ENCODE measurements around the gene SEC24C.
"Not testable (repeated sequence)": the region's sequence is repeated elsewhere in the genome, so short reads cannot be mapped to it uniquely, and the experiment has no call there.

The SEC24C gene

DNA sequence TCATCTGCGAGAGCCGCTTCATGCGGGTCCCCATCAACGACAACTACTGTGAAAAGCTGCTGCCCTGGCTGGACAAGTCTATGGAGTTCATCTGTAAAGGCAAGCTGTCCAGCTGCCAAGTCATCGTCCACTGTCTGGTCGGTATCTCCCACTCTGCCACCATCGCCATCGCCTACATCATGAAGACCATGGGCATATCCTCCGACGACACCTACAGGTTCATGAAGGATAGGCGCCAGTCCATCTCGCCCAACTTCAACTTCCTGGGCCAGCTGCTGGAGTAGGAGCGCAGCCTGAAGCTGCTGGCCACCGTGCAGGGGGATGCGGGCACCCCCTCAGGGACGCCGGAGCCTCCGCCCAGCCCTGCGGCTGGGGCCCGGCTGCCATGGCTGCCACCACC is 11.7 kb upstream of the SEC24C start:
- no peak for DNase-seq (ENCODE audit: low read depth, low spot score)

DNA sequence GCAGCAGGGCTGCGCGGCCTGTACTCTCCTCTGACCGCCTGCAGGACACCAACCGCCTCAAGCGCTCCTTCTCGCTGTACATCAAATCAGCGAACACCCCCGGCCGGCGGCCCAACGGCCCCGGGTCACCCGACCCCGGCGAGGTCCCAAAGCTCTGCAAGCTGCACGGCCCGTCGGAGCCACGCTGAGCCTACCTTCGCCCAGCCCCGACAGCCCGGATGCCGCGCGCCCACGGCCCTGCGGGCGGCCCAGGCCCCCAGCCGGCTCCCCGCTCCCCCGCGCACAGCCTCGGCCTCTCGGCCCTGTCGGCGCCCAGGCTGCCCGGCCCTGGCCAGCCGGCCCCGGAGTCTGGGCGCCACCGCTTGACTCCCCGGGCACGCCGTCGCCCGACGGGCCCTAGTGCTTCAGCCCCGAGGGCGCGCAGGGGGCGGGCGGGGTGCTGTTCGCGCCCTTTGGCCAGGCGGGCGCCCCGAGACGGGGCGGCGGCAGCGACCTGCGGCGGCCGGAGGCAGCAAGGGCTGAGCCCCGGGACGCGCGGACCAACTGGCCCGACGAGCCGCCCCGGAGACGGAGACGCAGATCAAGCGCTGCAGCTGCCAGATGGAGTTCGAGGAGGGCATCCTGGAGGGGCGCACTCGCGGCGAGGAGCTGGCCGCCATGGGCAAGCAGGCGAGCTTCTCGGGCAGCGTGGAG is 11.1 kb upstream of the SEC24C start:
- no peak for DNase-seq (ENCODE audit: low read depth, low spot score)

DNA sequence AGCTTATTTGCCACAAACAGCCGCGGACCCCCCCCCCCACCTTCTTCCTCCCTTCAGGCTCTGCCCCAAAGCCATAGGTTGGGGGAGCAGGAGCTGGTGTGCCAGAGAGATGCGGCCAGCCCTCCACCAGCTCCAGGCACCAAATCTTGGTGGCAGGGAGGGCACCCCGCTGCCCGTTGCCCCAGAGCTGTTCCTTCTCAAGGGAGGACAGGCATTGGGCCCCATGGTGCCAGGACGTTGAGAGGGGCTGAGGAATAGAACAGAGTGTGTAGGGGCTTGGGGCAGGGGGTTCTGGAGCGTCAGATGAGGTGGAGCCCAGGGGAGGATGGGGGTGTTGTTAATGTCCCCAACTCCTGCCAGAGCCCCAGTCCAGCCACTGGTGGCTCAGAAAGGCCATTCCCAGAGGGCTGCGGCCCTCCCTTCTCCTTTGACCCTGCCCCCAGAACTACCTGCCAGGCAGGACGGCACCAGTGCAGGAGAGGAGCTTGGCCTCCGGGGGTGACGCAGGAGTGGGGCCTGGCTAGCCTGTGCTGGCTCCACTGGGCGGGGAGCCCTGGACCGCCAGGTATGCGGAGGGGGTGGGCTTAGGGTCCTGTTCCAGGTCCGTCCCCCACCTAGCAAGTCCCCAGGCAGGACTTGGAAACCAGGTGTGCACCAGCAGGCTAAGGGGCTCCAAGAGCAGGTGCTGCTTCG is 10.0 kb upstream of the SEC24C start:
- DNase-seq (ENCODE audit: low read depth, low spot score), result no peak

DNA sequence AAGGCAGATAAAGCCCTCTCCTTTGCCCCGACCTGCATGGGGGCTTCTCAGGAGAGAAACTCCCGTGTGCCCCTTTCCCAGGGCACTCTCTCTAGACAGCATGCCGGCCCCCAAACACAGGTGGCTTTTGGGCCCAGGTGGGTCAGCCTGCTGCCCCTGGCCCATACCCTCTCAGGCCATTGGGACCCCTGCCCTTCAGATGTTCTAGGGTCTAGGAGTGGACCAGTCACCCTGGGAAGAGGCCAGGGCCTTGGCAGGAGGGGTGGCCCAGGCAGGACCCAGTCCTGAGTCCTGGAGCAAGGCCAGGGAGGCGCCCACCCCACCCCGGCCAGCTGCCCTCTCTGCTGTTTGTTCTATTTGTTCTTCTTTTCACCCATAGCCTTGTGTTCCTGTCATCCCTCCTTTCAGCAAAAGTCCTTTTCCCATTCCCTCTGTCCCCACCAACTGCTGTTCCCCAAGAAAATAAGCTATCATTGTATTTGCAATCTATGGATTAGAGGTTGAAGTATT is 9.3 kb upstream of the SEC24C start:
- DNase-seq (ENCODE audit: low read depth, low spot score), result no peak

DNA sequence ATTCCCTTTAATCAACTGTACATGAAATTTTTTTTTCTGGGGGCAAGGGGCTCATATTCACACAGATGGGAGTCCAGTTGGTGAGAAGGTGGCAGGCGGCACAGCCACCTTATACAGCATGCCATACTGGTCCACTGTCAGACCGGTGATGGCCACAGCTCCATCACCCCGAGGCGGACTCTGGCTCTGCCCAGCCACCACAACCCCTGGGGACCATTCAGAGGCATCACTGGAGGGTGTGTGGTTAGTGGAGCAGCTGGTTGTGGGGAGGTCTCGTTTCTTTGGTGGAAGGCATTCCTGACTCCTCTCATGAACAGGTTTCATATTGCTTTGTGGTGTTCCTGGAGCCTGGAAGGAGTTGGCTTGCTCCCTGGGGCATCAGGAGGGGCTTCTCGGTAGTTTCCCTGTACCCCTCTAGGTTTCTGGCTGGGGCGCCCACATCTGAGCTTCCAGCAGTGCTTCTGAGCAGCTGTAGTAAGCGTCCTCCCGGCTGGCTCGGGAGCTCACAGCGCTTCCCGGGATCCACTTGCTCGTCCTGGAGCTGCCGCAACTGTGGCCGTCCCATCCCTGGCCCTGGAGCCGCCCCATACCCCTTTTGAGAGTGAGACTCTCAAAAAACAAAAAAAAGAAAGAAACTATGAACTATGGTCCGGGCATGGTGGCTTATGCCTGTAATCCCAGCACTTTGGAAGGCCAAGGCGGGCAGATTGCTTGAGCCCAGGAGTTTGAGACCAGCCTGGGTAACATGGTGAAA is 3.5 kb upstream of the SEC24C start:
- DNase-seq (ENCODE audit: low read depth, low spot score), result not testable (repeated sequence)

DNA sequence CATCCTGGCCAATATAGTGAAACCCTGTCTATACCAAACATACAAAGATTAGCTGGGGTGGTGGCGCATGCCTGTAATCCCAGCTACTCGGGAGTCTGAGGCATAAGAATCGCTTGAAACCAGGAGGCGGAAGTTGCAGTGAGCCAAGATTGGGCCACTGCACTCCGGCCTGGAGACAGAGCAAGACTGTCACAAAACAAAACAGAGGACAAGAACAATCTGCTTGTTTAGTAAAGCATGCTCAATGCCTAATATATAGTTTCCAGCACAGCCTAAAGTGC is 1.8 kb upstream of the SEC24C start:
- DNase-seq (ENCODE audit: low read depth, low spot score), result no peak

DNA sequence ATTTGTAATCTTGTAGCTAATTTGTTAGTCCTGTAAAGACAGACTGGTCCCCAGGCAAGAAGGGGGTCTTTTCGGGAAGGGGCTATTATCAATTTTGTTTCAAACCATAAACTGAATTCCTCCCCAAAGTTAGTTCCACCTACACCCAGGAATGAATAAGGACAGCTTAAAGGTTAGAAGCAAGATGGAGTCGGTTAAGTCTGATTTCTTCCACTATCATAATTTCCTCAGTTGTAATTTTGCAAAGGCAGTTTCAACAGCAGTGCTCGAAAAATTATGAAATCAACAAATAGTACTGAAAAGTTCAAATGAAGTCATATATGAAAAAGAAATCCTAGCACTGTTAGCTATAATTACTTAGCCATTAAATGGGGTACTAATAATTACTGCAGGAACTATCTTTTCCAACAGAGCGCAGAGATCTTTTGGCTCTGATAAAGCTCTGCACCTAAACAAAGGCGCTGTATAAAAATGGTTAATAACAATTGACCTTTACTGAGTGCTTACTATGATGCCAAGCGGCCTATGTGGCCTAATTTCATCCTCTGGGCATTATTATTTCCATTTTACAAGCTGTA is 756 bp upstream of the SEC24C start:
- DNase-seq (ENCODE audit: low read depth, low spot score), result no peak

DNA sequence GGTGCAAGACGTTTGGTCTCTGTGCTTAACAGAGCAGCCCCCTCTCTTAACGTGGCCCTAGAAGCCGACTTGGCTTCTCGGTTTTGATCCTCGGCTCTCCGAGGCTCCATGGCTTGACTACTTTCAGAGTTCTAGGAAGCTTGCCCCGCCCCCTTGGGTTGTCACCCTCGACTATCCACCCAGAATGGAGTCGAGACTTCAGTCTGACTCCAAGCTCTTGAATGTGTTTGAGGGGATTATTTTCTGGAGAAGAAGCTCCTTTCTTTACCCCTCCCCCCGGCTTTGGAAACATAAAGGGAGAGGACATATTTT is 448 bp downstream of the SEC24C start:
- DNase-seq (ENCODE audit: low read depth, low spot score), result no peak

DNA sequence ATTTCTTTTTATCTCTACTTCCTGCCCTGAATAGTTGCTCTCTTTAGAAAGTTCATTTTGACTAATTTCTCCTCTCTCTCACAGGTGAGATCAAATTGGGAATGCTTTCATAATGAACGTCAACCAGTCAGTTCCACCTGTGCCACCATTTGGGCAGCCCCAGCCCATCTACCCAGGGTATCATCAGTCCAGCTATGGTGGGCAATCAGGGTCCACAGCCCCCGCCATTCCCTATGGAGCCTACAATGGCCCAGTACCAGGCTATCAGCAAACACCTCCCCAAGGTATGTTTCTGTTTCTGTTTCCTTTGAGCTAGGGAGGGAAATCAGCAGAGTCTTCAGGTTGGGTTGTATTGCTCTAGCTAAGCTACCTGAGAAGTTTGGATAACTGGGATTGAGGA is 2.5 kb downstream of the SEC24C start:
- DNase-seq (ENCODE audit: low read depth, low spot score), result no peak

DNA sequence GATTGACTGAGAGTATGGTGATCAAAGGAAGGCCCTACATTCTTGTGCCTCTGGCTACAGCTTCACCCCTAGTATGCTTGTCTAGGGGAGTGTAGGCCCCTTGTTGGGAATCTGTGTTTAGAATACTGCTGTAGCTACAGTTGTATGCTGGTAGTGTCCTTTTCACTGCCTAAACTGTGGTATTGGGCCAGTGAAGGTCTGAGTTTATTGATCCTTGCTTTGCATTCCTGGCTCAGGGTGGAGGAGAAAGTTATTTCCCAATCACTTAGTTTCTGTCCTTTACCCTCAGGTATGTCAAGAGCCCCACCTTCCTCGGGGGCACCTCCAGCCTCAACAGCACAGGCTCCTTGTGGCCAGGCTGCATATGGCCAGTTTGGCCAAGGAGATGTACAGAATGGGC is 6.6 kb downstream of the SEC24C start:
- no peak for DNase-seq (ENCODE audit: low read depth, low spot score)

DNA sequence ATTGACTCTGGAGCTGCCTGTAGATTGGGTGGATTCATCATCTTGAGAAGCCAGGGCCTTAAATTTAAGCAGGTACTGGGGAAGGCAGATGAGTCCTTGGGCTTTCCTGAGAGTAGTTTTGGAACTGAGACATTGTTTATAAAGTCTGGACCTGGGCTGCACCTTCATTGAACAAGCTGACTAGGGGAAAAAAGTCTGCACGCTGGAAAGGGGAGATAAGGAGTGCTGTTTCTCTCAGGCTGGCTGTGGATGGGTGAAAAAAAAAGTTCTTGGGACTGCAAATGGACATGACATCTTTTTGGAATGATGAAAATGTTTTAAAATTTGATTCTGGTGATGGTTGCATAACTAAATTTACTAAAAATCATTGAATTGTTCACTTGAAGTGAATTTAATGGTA is 12.0 kb downstream of the SEC24C start:
- no peak for DNase-seq (ENCODE audit: low read depth, low spot score)

DNA sequence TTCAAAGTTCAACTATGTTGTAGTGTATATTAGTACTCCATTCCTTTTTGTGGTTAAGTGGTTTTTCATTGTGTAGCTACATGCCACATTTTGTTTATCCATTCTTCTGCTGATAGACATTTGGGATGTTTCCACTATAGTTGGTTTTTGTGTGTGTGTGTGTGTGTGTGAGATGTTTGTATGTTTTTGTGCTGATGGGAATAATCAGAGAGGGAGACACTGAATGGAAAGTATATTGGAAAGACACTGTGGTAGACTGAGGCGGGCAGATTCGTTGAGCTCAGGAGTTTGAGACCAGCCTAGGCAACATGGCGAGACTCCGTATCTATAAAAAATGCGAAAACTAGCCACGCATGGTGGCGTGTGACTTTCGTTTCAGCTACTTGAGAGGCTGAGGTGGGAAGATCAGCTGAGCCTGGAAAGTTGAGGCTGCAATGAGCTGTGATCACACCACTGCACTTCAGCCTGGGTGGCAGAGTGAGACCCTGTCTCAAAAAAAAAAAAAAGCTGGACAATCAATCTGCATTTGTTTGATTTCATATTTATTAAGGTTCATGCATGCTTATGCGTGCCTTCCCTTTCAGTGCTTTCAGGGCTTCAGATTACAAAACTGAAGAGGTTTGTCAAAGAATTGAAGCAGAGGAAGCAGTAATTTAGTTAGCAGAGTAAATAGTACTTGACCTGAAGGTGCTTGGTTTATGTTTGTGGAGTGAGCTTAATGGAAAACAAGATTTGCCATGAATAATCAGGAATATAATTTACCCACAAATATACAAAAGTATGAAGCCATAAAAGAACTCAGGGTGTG is 14.7 kb downstream of the SEC24C start:
- no peak for DNase-seq (ENCODE audit: low read depth, low spot score)

DNA sequence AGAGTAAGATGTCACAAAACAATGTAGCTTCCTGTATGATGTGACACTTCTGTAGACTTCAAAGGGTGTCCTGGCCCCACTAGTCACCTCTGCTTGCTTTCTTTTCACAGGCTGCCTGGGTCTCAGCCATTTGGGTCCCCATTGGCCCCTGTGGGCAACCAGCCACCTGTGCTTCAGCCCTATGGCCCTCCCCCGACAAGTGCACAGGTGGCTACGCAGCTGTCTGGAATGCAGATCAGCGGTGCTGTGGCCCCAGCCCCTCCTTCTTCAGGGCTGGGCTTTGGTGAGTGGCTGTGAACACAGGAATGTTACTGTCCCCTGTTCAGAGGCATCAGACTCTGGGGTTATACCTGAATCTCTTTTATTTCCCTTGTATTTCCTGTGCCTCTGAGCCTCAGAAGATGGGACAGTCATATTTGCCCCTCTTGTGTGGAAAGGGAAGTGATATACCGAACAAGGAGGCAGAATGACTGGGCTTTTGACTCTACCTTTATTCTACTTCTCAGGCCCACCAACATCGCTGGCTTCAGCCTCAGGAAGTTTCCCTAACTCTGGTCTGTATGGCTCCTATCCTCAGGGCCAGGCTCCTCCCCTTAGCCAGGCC is 15.4 kb downstream of the SEC24C start:
- no peak for DNase-seq (ENCODE audit: low read depth, low spot score)

DNA sequence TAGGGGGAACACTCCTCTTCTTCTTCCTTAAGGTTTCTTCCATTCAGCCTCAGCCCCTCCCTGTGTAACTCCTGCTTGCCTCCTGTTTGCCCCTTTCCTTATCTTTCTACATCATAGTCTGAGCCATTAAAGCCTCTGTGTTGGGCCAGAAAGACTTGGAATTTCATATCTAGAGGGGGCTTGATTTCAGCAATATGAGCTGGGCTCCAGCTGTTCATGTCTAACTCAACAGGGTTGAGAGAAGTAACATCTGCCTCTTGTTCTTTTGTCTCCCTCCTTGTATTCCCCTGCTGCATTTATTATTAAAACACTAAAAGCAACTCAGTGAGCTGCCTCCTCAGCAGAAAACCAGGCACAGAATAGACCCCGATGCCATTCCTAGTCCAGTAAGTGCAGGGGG is 17.6 kb downstream of the SEC24C start:
- DNase-seq (ENCODE audit: low read depth, low spot score), result no peak

DNA sequence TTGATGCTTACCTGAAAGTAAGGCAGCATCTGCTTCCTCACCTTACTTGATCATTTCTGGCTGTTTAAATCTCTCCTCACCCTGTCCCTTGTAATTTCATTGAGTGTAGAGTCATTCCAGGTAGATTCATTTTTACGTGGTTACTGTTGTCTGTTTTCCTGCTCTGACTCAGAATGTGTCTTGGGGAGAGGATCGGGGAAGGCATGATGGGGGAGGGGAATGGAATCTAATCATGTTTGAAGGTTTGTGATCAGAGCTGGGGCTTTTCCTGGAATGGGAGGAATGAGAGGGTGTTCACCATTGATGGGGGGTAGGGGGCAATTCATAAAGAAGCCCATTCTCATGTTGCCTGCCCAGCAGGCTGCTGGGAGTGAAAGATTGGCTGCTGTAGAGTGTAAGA is 18.7 kb downstream of the SEC24C start:
- no peak for DNase-seq (ENCODE audit: low read depth, low spot score)

DNA sequence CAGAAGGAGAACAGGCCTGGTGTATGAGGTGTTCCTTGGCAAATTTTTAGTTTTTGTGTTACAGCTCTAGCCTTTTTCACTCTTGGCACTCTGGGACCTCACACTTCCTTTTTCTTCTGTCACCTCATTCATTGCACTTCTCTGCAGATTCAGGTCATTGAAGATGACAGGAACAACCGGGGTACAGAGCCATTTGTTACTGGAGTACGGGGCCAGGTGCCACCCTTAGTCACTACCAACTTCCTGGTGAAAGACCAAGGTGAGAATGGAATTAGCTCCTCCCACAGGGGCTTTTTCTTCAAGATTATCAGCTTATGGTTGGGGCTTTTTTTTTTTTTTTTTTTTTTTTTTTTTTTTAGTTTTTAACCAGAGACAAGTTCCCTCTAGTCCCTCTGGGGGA is 19.2 kb downstream of the SEC24C start:
- no peak for DNase-seq (ENCODE audit: low read depth, low spot score)

DNA sequence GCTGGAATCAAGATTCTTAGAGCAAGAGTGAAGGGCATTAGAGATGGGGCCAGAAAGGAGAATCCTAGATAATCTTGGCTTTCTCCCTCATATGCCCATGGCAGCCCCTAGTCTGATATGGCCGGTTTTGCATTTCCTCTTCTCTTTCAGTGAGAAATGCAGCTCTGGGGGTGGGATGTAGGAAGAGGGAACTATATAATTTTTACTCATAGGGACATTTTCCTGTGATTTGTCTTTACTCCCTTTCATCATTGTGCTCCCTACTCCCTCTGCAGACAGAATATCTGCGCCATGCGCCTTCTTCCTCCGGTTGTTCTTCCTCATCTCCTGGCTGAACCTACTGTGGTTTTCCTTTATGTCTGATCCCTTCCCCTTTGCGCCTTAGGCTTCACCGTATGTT is 20.9 kb downstream of the SEC24C start:
- no peak for DNase-seq (ENCODE audit: low read depth, low spot score)

DNA sequence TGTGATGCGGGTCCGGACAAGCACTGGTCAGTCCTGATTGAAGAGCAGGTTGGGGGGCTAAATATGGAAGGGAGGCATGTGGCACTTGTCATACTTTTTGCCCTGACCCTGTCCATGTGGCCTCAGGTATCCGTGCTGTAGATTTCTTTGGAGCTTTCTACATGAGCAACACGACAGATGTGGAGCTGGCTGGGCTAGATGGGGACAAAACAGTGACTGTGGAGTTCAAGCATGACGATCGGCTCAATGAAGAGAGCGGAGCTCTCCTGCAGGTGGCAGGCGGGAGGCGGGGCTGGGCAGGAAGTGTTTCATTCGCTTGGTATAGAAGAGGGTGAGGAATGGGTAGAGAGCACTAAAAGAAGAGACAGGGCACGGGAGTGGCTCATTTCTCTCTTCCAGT is 24.7 kb downstream of the SEC24C start:
- DNase-seq (ENCODE audit: low read depth, low spot score), result no peak

DNA sequence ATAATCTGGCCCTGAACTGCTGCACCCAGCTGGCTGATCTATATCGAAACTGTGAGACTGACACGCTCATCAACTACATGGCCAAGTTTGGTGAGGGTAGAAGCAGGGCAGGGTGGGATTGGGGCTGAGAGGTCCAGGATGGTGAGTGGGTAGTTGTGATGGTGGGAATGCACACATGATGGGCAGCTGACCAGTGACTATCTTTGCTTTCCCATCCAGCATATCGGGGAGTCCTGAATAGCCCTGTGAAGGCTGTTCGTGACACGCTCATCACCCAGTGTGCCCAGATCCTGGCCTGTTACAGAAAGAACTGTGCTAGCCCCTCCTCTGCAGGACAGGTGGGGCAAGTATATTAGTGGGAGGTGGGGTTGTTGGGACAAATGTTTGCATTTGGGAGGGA is 25.2 kb downstream of the SEC24C start:
- no peak for DNase-seq (ENCODE audit: low read depth, low spot score)

DNA sequence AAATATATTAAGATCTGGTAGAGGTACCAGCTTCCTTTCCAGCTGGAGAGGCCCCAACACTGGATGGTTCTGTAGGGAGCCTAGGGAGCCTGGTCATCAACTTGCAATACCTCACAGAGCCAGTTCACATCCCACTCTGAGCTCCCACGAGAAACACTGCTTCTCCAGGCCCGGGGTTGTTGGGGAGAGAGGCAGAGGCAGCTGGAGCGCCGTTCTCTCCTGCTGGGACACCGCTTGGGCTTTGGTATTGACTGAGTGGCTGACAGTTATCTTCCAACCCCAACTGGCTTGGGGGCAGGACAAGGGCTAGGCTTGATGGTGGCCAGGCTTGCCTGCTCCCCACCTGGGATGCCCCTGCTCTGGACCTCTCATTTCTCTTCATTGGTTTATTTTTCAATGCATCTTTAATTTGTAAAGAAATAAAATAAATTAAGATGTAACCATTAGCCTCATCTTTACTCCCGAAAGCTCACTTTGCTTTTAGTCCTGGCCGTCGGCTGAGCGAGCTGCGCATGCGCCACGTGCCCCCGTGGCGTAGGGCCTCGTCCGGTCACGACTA is 27.6 kb downstream of the SEC24C start:
- DNase-seq (ENCODE audit: low read depth, low spot score), result no peak

All from brain pericyte (primary cell).